ENCODE results near the gene PPP1R3G.

DNA sequence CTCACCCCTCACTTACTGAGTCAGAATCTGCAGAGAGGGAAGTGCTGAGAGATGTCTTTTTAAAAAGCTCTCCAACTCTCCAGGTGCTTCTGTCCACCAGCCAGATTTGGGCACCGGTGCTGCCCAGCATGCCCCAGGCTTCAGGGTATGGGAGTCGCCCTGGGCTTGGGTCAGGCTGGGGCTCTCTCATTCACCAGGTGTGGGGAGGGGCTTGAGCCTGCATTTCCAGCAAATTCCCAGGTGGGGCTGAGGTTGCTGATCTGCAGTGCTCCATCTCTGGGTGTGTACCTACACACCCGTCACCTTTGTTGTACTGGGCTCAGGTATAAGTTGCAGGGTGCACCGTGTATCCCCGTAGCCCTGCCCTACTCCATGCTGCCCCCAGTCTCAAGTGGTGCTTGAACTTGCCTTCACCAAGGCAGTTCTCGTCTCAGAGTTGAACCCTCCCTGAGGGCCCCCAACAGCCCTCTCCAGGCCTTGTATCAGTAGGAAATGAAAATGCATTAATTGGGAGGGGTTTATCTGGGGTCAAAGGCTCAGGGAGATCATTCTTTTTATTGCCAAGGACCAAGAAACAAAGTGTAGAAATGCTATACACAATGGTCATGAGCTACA lies 23.5 kb downstream of the PPP1R3G start:
- TF ChIP-seq, protein P1, sequence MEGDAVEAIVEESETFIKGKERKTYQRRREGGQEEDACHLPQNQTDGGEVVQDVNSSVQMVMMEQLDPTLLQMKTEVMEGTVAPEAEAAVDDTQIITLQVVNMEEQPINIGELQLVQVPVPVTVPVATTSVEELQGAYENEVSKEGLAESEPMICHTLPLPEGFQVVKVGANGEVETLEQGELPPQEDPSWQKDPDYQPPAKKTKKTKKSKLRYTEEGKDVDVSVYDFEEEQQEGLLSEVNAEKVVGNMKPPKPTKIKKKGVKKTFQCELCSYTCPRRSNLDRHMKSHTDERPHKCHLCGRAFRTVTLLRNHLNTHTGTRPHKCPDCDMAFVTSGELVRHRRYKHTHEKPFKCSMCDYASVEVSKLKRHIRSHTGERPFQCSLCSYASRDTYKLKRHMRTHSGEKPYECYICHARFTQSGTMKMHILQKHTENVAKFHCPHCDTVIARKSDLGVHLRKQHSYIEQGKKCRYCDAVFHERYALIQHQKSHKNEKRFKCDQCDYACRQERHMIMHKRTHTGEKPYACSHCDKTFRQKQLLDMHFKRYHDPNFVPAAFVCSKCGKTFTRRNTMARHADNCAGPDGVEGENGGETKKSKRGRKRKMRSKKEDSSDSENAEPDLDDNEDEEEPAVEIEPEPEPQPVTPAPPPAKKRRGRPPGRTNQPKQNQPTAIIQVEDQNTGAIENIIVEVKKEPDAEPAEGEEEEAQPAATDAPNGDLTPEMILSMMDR (IDR thresholded peaks at IDR 0.05) = no peak
- TF ChIP-seq POLR2A (IDR thresholded peaks at IDR 0.05) = no peak

All from heart left ventricle (tissue), 13 donors.